HEK293 (cell line): ENCODE data around the gene HYKK.

Experiments used
- CTCF ChIA-PET: fragments of 350-600 bp; formaldehyde crosslinking; extraction: SDS; loops from one replicate; lab custom pipeline; 2021; ENCODE audit warnings: antibody characterized with exemption; lab: Yijun Ruan, JAX
- POLR2A ChIA-PET: fragments of 300-600 bp; formaldehyde crosslinking; extraction: SDS; loops from one replicate; lab custom pipeline; 2020; ENCODE audit warnings: antibody characterized with exemption, inconsistent platforms; lab: Yijun Ruan, JAX
- H3K27ac ChIP-seq: fragments of 200-500 bp; sonication (Bioruptor generic); 2 replicates; pipeline ENCODE4 v1.5.1; 2014; ENCODE audit warnings: low read depth, low read length, control low read depth, inconsistent platforms; ENCODE audit errors: extremely low read depth
- H3K36me3 ChIP-seq, 2 experiments: fragments of 200-500 bp in 1 of 2; sonication (Bioruptor generic) in 1 of 2; 1 replicate in 1 of 2; 2 replicates in 1 of 2; pipeline ENCODE4 v1.5.1; 2014 to 2017; ENCODE audit warnings: inconsistent platforms in 2 of 2, low read length in 2 of 2; ENCODE audit not compliant: control insufficient read depth in 2 of 2, insufficient read depth in 1 of 2
- H3K4me1 ChIP-seq: fragments of 200-500 bp; sonication (Bioruptor generic); 2 replicates; pipeline ENCODE4 v1.5.1; 2014; ENCODE audit warnings: mild to moderate bottlenecking, low read length, inconsistent platforms; ENCODE audit not compliant: control insufficient read depth, insufficient read depth
- H3K4me3 ChIP-seq: 2 replicates; pipeline ENCODE4 v1.5.1; 2011; ENCODE audit warnings: low read depth, mild to moderate bottlenecking, control low read depth, low read length, moderate library complexity
- H3K9me3 ChIP-seq: fragments of 200-500 bp; sonication (Bioruptor generic); 2 replicates; pipeline ENCODE4 v1.5.1; 2014; ENCODE audit warnings: low read depth, low read length, inconsistent platforms; ENCODE audit not compliant: control insufficient read depth, insufficient read depth
- AEBP2 ChIP-seq: fragments of 450-650 bp; formaldehyde crosslinking; IDR thresholded peaks from 2 replicates; pipeline ENCODE4 v1.5.1; 2016; ENCODE audit warnings: missing biosample characterization, missing genetic modification characterization, borderline replicate concordance
- PRDM1 ChIP-seq: fragments of 450-650 bp; formaldehyde crosslinking; IDR thresholded peaks from 2 replicates; pipeline ENCODE4; 2016; ENCODE audit warnings: missing biosample characterization, missing genetic modification characterization
- SALL2 ChIP-seq: fragments of 450-650 bp; formaldehyde crosslinking; IDR thresholded peaks from 2 replicates; pipeline ENCODE4 v1.5.0; 2017; ENCODE audit warnings: missing biosample characterization, mild to moderate bottlenecking, missing genetic modification characterization, borderline replicate concordance
- YY2 ChIP-seq: fragments of 450-650 bp; formaldehyde crosslinking; IDR thresholded peaks from 2 replicates; pipeline ENCODE4 v1.5.1; 2016; ENCODE audit warnings: missing biosample characterization, missing genetic modification characterization
- ZFP37 ChIP-seq: fragments of 450-650 bp; formaldehyde crosslinking; IDR thresholded peaks from 2 replicates; pipeline ENCODE4 v1.5.1; 2016; ENCODE audit warnings: missing biosample characterization, missing genetic modification characterization
- ZNF184 ChIP-seq: fragments of 450-650 bp; IDR thresholded peaks from 2 replicates; pipeline ENCODE4 v1.5.1; 2018; ENCODE audit warnings: missing biosample characterization, mild to moderate bottlenecking, missing genetic modification characterization
- ZNF202 ChIP-seq: fragments of 450-650 bp; formaldehyde crosslinking; IDR thresholded peaks from 2 replicates; pipeline ENCODE4 v1.5.1; 2016; ENCODE audit warnings: missing biosample characterization, missing genetic modification characterization, borderline replicate concordance
- ZNF292 ChIP-seq: fragments of 450-650 bp; formaldehyde crosslinking; IDR thresholded peaks from 2 replicates; pipeline ENCODE4 v1.5.1; 2016; ENCODE audit warnings: low read depth, missing biosample characterization, missing genetic modification characterization, borderline replicate concordance
- ZNF544 ChIP-seq: fragments of 450-650 bp; formaldehyde crosslinking; IDR thresholded peaks from 2 replicates; pipeline ENCODE4 v1.5.0; 2017; ENCODE audit warnings: missing biosample characterization, missing genetic modification characterization
- TF ChIP-seq, protein P1 (sequence below): fragments of 450-650 bp; formaldehyde crosslinking; IDR thresholded peaks from 2 replicates; pipeline ENCODE4 v1.5.1; 2016; ENCODE audit warnings: missing biosample characterization, missing genetic modification characterization

HYKK gene

GRCh38 chr15:78573416-78573815, 66.0 kb downstream of the HYKK start:
- H3K4me1 ChIP-seq = peaks cover 11% of the 10 kb centered on the region
- ChIA-PET POLR2A (no interaction called here), CTCF (interaction anchor here (1.2 kb wide), 1 partner anchor 15 kb away, joined by 3 read pairs; no protein-coding TSS in a partner anchor)
- no peak overlapping the region for H3K27ac ChIP-seq
- TF ChIP-seq ZNF544 (tag by site-specific recombination) (no peak), ZNF202 (tag by site-specific recombination) (no peak), ZFP37 (tag by site-specific recombination) (no peak), ZNF184 (tag by site-specific recombination) (no peak), ZNF292 (tag by site-specific recombination) (no peak), YY2 (no peak), SALL2 (tag by site-specific recombination) (no peak)
- TF ChIP-seq, protein P1, sequence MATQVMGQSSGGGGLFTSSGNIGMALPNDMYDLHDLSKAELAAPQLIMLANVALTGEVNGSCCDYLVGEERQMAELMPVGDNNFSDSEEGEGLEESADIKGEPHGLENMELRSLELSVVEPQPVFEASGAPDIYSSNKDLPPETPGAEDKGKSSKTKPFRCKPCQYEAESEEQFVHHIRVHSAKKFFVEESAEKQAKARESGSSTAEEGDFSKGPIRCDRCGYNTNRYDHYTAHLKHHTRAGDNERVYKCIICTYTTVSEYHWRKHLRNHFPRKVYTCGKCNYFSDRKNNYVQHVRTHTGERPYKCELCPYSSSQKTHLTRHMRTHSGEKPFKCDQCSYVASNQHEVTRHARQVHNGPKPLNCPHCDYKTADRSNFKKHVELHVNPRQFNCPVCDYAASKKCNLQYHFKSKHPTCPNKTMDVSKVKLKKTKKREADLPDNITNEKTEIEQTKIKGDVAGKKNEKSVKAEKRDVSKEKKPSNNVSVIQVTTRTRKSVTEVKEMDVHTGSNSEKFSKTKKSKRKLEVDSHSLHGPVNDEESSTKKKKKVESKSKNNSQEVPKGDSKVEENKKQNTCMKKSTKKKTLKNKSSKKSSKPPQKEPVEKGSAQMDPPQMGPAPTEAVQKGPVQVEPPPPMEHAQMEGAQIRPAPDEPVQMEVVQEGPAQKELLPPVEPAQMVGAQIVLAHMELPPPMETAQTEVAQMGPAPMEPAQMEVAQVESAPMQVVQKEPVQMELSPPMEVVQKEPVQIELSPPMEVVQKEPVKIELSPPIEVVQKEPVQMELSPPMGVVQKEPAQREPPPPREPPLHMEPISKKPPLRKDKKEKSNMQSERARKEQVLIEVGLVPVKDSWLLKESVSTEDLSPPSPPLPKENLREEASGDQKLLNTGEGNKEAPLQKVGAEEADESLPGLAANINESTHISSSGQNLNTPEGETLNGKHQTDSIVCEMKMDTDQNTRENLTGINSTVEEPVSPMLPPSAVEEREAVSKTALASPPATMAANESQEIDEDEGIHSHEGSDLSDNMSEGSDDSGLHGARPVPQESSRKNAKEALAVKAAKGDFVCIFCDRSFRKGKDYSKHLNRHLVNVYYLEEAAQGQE (tag by site-specific recombination) = no peak
- H3K9me3 ChIP-seq = no peaks in the 10 kb centered on the region
- H3K36me3 ChIP-seq = no peaks in the 10 kb centered on the region
- no peak overlapping the region for H3K4me3 ChIP-seq

DNA sequence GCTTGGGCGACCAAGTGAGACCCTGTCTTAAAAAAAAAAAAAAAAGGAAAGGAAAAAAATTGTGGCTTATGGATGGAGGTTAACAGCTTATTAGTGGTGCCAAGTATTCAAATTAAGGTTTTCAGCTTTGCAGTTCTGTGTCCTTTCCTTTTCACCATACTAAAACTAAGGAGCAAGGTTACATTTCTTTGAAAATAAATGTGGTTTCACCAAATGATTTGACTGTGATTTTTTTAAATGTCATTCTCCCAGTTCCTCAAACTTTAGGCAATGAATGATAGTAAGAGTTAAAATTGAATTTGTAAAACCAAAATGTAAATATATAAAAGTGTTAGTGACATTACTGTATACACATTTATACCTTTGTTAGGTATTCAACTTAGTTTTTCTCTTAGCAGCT, 67.6 kb downstream of the HYKK start:
- no peaks in the 10 kb centered on the region; a peak in 1 of 3 replicates for H3K36me3 ChIP-seq
- POLR2A ChIA-PET = interaction anchor here (1.2 to 1.5 kb wide), 2 partner anchors 9 to 276 kb away, joined by 3 to 5 read pairs; partner anchors contain the start of genes CHRNA5 and SKIC8
- TF ChIP-seq PRDM1 (tag by site-specific recombination) = 0 out of 2 replicates have a peak, but pooled peaks have one; percentile 13
- TF ChIP-seq AEBP2 (tag by site-specific recombination) = no peak
- TF ChIP-seq, all 188 proteins: peak for 1
- H3K4me3 ChIP-seq = no peak overlapping the region
- no peak overlapping the region for H3K27ac ChIP-seq
- no peaks in the 10 kb centered on the region for H3K9me3 ChIP-seq
- CTCF ChIA-PET = interaction anchor here (0.7 to 2.2 kb wide), 3 partner anchors 10 to 134 kb away, joined by 3 to 12 read pairs (median 4); partner anchors contain the start of gene CHRNA5
- H3K4me1 ChIP-seq = peaks cover 11% of the 10 kb centered on the region
